VCaP (cell line): ENCODE data around the gene F8A3.

Experiments used
- H3K27ac ChIP-seq: fragments of 450-650 bp; 2 replicates; pipeline ENCODE4 v1.5.1; 2017
- TF ChIP-seq, protein P1 (sequence below): fragments of 450-650 bp; conservative IDR thresholded peaks from 2 replicates; pipeline ENCODE4 v1.5.1; 2017; ENCODE audit warnings: mild to moderate bottlenecking, moderate library complexity

F8A3 gene

DNA sequence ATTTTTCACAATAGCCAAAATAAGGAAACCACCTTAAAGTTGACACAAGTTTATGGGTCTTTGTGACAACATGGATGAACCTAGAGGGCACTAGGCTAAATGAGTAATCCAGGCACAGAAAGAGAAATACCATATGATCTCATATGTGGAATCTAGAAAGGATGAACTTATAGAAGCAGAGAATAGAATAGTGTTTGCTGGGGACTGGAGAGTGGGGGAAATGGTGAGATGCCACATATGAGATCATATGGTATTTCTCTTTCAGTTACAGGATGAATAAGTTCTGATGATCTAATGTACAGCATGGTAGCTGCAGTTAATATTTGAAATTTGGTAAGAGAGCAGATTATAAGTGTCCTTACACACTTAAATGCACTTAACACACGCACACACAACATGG lies 40.7 kb downstream of the F8A3 start:
- no peak overlapping the region for H3K27ac ChIP-seq
- TF ChIP-seq, protein P1, sequence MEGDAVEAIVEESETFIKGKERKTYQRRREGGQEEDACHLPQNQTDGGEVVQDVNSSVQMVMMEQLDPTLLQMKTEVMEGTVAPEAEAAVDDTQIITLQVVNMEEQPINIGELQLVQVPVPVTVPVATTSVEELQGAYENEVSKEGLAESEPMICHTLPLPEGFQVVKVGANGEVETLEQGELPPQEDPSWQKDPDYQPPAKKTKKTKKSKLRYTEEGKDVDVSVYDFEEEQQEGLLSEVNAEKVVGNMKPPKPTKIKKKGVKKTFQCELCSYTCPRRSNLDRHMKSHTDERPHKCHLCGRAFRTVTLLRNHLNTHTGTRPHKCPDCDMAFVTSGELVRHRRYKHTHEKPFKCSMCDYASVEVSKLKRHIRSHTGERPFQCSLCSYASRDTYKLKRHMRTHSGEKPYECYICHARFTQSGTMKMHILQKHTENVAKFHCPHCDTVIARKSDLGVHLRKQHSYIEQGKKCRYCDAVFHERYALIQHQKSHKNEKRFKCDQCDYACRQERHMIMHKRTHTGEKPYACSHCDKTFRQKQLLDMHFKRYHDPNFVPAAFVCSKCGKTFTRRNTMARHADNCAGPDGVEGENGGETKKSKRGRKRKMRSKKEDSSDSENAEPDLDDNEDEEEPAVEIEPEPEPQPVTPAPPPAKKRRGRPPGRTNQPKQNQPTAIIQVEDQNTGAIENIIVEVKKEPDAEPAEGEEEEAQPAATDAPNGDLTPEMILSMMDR = no peak
